Adrenal gland (tissue), 5 donors: ENCODE measurements around the gene CD300LB.
"Not testable (repeated sequence)": the region's sequence is repeated elsewhere in the genome, so short reads cannot be mapped to it uniquely, and the experiment has no call there.

Experiments
- POLR2A ChIP-seq, 2 donors: fragments of 450-650 bp; IDR thresholded peaks; one replicate each; pipeline ENCODE4 v1.6.1; 2017; ENCODE audit warnings: antibody characterized with exemption in 2 of 2, mild to moderate bottlenecking in 2 of 2, moderate library complexity in 1 of 2
- TF ChIP-seq, protein P1 (sequence below), 6 experiments: fragments of 450-650 bp in 4 of 6; fragments of 200-600 bp in 2 of 6; sonication (generic) in 1 of 6; IDR thresholded peaks; 1 replicate in 5 of 6; 2 replicates in 1 of 6; pipeline versions ENCODE4 v1.5.1 to v1.8.0; 2016 to 2021; ENCODE audit warnings: antibody characterized with exemption in 6 of 6, mild to moderate bottlenecking in 2 of 6, moderate library complexity in 1 of 6
- donor health status: DM: no; HTN: no; CAD: no.

DNA sequence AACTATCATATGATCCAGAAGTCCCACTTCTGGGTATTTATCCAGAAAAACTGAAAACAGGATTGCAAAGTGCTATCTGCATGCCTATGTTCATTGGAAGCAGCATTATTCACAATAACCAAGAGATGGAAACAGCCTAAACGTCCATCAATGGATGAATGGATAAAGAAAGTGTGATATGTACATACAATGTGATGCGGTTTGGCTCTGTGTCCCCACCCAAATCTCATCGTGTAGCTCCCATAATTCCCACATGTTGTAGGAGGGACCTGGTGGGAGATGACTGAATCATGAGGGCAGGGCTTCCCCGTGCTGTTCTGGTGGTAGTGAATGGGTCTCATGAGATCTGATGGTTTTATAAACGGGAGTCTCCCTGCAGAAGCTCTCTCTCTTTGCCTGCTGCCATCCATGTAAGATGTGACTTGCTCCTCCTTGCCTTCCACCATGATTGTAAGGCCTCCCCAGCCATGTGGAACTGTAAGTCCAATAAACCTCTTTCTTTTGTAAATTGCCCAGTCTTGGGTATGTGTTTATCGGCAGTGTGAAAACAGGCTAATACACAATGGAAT is 12.8 kb downstream of the CD300LB start:
- TF ChIP-seq, protein P1, sequence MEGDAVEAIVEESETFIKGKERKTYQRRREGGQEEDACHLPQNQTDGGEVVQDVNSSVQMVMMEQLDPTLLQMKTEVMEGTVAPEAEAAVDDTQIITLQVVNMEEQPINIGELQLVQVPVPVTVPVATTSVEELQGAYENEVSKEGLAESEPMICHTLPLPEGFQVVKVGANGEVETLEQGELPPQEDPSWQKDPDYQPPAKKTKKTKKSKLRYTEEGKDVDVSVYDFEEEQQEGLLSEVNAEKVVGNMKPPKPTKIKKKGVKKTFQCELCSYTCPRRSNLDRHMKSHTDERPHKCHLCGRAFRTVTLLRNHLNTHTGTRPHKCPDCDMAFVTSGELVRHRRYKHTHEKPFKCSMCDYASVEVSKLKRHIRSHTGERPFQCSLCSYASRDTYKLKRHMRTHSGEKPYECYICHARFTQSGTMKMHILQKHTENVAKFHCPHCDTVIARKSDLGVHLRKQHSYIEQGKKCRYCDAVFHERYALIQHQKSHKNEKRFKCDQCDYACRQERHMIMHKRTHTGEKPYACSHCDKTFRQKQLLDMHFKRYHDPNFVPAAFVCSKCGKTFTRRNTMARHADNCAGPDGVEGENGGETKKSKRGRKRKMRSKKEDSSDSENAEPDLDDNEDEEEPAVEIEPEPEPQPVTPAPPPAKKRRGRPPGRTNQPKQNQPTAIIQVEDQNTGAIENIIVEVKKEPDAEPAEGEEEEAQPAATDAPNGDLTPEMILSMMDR (IDR thresholded peaks at IDR 0.05) = not testable (repeated sequence)
- not testable (repeated sequence) for TF ChIP-seq POLR2A (IDR thresholded peaks at IDR 0.05)
